NK-92 treated with Interleukin-12 subunit alpha and Interleukin-12 subunit beta, amount 100 ng/mL, for 24 hours (cell line): ENCODE results near the gene PIK3C3.

Experiments used
- DNase-seq: peaks from one replicate; lab custom pipeline; 2025; lab: John Stamatoyannopoulos, UW

PIK3C3 gene

DNA sequence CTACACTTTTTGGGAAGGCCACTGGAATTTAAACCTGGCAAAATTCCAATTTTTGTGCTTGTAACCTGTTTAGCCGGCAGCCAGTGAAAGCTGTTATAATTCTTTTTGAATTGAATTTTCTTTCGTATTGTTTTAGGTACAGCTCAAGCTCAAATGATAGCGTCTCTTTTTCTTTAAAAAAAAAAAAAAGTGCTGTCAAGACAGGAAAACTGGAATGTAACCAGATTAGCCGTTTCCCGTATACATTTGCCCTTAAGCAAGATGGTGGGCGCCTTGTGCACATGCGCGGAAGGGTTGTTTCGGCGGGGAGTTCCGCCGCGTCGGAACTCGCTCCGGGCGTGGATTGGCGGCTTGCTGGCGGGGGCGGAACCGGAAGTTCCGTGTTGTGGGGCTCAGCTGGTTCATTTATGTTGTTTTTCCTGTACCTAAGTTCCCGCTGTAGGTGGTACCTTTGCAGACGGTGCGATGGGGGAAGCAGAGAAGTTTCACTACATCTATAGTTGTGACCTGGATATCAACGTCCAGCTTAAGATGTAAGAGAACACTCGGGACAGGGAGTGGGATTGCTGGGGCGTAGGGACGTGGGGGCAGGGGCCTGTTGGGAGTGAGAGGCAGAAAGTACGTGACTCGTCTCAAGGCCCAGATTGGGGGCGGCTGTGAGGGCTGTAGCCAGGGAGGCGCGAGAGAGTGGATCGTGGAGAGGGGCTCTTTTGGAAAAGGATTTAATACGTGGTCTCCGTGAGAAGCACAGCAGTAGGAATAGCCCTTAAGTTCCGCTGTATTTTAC, at the start of gene PIK3C3:
TSS of gene PIK3C3 (plus strand) at position 408 of the 787 bp plus-strand sequence. CDS start at position 466, 58 bp downstream.
- peak; percentile 86 for DNase-seq

DNA sequence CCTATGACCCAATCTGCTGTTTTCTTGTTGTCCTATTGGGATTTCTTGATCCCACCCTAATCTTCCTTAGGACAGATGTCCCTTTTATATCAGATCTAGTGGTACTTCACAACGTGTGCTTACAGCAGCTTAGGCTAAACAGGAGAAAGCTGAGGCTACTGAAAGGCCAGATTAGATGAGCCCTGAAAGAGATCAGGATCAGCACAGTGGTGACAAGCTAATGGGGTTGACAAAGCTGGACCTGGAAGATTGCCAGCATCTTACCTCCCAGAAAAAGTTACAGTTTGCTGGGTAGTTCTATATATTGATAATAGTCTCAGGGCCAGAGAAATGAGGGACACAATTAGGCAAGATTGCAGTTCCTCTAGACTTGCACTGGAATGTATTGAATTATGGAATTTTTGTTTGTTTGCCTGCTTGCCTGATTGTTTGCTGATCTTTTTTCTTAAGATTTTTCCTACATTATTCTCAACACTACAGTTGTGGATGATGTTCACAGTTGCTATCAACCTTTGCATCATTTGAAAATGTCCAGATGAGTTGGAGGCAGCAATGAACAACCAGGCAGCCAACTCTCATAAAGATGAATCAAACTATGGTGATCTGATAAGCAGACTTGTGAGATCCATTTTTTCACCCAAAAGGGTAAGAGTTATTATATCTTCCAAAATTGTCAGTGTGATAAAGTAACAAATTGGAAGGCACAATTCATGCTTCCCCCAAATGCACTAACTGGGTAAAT, 49.1 kb upstream of the PIK3C3 start:
- DNase-seq = no peak

DNA sequence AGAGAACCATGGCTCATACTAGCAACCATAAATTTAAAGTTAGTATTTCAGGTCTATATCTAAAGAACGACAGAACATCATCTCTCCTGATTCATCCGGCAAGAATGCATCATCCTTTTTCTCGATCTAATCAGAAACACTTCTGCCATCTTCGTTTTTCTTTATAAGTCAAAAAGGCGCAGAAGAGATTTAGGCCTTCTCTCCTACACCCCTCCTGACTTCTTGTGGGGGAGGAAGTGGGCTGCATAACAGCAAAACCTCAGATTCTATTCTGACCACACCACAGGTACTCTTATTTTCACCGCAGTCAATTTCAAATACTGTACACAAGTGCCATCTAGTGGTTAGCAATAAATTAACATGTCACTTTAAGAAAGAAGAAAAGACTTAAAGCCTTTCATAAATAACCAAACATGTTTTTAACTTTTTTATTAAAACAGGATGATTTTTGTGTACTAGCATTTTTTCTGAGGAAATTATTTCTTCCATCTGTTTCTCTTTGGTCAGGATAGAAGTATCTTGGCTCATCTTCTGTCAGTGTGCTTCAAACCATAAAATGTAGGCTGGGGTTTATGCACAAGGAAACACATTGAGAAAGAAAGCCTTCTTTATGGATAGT, 48.4 kb upstream of the PIK3C3 start:
- peak; percentile 1 for DNase-seq

DNA sequence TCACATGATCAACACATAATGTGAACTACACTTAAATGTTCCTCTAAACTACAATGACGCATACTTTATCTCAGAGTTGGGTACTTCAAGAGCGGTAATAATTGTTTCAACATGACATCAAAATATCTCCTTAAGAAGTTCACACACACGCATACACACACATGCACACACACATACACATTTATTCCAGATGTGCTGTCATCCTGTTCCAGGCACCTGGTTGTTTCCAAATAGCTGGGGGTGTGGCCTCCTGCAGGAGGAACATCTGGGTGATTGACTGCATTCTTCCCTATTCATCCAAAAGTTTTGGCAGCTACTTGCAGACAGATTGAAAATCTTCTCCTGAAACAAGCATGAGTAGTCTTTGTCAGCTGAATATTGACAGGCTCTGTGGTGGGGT, 37.9 kb upstream of the PIK3C3 start:
- no peak for DNase-seq

DNA sequence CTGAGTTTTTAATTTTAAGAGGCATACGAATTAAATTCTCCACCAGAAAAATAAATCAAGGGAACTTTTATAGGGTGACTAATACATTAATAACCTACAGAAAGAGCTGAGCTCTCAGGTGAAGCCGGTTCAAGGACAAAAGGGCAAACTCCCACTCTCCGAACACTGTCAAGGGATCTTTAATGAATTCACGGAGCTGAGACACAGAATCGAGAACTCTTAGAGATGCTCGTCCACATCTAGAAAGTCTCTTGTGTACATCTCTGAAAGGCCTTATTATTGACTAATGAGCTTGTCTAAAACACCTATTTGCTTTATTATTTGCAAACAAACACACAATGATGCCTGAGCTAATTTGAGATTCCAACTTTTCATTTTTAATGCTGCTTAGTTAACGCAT, 33.3 kb upstream of the PIK3C3 start:
- no peak for DNase-seq

DNA sequence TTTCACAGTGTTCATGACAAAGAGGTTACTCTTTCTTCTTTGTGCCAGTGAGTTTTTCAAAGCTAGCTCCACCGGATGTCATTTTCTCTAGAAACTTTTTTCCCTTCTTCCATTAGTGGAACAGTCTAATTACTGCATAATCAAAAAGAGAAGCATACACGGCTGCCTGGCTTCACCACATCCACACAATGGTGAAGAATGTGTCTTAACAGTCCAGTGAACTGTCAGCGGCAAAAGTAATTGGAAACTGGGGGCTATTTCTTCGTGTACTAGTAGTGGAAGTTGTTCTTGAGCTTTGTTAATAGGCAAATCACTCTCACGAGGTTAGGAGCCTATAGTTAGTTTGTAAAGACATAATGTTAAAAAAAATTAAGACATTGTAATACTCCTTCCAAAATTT, 32.9 kb upstream of the PIK3C3 start:
- DNase-seq = no peak

DNA sequence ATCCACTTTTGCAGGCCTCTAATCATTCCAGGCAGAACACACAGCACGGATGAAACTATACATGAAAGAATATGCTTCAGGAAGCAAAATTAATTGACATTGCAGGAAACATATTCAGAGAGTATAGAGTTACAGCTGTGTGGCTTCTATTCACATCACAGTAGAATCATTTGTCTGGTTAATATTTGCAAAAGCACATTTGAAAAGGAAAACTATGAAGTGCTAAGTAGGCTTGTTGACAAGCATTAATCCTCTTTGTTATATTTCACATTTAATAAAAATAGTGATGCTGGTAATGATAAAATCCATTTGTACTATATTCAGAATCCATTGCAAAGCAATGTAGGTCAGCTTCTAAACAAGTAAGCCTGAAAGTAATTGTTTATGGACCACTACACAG, 32.2 kb upstream of the PIK3C3 start:
- no peak for DNase-seq

DNA sequence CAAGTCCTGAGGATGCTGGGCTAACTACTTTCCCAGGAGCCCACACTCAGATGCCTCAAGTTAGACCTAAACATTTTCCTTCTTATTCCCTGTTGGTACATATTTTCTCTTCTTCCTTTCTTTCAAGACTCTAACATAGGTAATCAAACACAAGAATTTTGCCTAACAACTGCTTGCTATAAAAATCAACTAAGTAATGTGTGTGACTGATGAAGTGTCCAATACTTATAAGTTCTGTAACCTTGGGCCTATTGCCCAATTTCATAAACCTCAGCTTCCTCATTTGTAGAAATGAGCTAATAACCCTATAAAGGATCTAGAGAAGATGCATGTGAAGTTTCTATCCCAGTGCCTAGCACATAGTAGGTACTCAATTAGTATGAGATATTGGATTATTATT, 31.6 kb upstream of the PIK3C3 start:
- DNase-seq = no peak

DNA sequence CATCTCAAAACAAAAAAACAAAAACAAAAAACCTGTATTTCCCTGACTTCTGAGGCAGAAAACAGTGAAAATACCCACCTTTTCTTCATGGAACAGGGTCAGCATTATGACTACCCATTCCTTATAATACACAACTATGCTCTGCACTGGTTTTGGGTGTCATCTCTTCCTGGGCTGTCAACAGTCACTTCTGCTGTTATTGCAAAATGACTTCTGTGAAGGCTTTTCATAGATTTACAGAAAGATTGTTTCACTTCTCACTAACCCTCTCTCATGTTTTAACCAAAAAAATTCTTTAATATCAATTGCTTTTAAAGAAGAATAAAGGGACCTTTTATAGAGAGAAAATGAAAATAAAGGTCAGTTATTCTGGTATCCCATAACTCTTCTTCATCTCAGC, 26.5 kb upstream of the PIK3C3 start:
- DNase-seq = no peak

DNA sequence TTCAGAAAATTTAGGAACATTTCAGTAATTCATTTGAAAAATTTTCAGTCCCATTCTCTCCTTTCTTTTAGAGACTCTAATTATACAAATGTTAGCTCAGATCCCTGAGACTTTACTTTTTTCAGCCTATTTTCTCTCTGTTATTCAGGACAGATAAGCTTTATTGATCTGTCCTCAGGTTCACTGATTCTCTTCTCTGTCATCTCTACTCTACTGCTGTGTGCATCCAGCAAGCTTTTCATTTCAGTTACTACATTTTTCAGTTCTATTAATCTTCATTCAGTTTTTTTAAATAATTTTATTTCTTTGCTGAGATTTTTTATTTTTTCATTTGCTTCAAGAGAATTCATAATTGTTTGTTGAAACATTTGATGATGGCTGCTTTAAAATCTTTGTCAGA, 22.1 kb upstream of the PIK3C3 start:
- no peak for DNase-seq

DNA sequence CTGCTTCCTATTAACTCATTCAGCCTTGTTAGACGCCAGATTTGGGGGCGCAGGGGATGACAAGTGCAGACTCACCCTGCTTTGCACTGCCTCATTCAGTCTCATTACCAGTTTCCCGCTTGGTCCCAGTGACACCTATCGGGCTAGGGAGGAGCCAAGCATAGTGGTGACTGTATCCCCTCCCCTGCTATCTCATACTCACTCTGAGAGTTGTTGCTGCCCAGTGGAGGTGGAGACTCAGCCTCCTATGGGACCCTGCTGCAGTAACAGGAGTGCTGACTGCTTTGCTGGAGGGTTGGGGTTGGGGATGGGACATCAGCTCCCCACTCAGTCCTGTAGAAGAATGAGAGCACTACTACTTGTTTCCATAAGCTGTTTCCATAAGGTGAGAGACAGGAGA, 21.3 kb upstream of the PIK3C3 start:
- no peak for DNase-seq

DNA sequence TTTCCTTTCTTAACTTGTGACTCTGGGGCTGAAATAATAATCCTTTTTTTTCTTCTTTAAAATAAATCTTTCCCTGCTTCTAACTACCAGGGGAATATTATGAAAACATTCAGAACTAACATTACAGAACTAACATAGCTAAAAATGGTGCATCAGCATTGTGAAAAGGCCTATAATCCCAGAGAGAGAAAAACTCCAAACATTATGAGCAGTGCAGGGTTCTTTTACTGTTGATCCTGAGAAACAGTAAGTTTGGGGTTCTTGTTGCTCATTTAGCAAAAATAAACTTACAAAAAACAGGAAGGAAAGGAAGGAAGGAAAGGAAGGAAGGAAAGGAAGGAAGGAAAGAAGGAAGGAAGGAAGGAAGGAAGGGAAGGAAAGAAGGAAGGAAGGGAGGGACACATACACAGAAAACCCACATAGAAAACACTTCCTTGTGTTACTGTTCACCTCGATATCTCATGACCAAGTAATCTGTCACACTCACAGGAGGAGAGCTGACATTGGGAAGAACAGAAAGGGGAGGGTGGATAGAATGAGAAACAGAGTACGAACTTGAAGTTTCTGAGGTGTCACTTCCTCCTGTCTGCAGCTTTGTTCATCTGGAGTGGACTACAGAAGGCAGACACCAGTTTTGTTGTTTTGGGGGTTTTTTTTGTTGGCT, 18.4 kb upstream of the PIK3C3 start:
- no peak for DNase-seq

DNA sequence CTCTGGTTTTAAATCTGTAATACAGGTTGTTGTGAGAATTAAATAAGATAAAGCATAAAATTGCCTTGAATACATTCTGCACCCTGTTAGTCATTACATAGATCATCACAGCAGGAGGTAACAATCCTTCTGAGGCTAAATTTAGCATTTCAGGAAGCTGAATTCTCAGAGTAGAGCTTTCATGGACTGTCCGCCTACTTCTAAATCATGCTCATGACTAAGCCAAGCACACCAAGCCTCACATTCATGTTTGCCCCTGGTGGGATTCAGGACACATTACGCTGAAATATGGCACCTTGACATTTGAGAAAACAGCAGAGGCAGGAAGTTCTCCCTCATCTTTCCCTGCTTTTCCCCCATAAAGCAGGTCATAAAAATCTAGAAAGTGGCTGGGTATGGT, 16.6 kb upstream of the PIK3C3 start:
- DNase-seq = no peak

DNA sequence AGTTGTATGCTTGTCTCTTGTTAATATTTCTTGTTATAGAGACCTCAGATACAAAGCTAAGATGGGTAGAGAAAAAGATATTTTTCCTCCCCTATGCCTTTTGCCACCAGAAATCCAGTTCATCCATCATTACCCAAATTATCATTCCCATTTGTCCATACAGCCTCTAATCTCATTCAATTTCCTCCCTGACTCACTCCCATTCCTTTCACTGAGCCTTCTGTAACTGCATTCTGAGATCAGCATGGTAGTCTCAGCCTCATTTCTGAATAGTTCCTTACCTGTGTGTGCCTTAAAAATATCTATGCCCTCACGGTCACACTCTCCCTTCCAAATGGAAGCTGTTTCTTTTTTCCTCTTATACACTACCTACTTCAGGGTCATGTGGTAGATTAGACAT, 15.7 kb upstream of the PIK3C3 start:
- DNase-seq = no peak

DNA sequence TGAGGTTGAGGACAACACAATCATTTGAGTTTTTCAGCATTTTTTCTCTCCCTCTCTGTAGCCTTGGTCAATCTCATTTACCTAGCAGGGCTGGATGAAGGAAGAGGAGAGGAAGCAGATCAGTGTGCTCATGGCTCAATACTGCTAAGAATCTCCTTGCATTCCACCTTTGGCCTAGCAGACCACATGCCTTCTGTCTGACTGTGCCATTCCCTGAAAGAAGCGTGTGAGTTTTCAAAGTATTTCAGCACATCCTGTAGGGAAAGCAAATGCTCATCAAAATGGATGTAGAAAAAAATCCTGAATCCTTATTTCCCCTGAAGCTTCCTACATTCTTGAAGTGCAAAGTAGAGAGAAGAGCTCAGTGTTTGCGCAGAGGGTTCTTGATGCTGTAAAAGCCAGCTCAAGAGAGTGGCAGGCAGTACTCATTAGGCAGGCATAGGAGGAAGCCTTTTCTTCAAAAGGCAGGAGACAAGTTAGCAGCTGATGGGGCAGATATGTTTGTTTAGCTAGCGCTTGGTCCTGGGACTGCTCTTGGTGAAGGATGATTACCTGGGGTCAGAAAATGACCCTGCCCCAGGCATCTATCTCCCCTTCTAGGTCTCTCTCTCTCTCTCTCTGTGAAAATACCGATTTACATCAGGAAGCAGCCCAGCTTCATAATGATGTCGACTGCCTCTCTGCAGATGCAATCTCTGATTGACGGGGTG, 14.4 kb upstream of the PIK3C3 start:
- no peak for DNase-seq

DNA sequence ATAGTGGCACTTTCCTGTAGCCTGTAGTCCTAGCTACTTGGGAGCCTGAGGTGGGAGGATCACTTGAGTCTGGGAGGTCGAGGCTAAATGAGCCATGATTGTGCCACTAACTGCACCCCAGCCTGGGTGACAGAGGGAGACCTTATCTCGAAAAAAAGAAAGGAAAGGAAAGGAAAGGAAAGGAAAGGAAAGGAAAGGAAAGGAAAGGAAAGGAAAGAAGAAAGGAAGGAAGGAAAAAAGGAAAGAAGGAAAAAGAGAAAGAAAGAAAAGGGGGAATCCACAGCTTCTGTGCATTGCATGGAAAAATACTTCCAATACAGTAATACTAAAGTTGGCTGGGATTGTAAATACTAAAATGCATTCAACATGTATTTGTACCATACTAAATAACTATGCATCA, 12.8 kb upstream of the PIK3C3 start:
- DNase-seq = no peak

DNA sequence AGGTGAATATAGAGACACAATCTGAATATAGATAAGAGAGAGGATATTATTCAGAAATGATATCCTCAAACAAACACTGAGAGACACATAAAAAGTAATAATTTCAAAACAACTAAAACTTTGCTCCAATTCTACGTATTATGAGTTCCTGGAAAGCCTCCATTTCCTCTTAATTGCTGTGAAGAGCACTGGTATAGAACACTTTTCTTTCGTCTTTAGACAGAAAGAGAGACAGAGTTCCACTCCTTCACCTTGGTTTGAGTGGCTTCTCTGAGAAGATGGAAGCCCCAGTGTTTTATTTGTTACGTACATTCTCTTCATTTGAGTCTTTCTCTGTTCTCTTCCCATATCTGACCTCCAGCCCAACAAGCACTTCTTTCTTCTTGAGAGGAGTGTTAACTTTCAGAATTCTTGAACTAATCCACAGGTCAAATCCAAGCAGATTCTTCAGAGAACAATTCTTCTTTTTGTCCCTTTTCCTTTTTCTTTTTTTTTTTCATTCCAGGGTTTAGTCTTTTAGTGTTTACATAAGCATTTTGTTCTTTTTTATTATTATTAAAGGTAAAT, 6.4 kb upstream of the PIK3C3 start:
- DNase-seq = no peak

DNA sequence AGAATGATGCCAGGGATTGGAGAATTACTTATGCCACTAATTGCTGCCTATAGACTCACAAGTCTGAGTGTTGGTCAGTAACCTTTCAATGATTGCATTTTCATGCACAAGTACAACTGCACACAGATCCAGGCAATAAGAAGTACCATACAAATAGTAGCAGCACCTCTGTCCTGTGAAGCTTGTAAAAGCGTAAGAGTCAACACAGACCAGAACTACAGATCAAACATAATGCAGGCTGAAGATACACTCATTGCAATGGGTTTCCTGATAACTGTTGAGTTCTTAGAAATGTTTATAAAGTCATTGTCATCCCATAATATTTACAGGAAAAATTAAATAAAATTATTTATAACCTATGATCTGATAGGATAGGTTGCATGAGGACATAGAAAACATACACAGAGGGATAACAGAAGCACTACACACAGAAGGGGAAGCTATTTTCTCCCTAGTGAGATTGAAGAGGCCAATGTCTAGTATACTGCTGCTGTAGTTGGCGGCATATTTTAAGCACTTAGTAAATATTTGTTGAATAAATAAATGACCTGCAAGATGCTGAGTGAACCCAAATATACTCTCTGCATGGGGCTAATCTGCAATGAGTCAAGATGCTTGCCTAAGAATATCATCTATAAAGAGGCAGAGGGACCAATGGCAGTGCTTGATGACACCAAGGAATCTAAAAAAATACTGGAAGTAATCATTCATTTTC, 5.7 kb upstream of the PIK3C3 start:
- DNase-seq = no peak

DNA sequence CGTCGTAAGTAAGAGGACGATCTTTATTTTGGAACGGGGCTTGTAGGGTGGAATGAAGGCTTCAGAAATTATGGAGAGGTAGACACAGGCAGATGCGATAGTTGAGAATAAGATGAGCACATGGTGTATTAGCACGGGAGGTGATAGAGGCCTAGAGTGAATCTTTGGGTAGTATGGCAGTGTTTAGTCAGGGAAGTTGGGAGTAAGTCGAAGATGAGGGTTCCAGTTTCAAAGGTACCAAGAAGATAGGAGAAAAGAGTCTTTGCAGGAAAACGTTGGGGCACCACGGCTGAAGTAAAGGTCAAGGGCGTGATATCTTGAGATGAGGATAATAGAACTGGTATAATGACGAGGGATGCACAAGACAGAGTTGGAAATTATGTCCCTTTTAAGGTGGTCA, 654 bp downstream of the PIK3C3 start:
- DNase-seq = no peak

DNA sequence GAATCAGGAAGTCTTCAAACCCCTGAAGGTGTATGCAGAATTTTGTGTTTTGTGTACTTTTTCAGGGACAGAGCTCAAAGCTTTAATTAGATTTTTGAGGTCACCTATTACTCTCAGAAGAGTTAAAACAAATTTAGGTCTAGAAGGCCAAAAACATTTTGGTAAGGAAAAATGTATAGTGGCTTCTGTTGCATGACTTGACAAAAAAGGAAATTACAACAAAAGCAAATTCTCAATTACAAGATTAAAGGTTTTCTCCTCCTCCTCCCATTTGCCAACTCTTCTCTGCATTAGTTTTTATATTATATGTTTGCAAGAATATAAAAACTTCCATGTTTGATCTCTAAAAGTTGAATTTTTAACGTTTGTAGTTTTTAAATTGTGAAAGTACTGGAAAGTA, 4.0 kb downstream of the PIK3C3 start:
- DNase-seq = no peak

DNA sequence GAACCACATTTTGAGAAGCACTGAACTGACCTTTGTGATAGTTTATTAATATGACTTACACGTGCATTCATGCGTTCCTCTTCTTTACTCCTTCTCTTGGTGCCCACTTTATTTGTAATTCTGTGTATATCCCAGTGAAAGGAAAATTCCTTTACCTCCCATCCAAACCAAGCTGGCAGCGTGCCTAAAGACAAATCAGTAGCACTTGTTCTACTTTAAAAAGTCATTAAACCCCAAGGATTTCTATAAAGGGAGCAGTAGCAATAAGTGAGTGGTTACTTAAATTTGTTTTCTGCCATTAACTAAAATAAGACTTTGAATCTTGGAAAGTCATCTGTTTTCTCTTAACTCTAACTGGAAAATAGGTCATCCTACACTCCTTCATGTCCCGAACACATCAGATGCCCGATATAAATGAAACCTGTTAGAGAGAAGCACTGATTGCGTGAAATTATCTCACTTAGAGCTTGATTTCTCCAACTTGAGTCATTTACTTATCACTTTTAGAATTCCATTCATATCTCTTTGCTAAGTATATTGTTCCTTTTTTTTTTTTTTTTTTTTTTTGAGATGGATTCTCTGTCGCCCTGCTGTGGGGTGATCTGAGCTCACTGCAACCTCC, 10.7 kb downstream of the PIK3C3 start:
- no peak for DNase-seq
